Measurements from ENCODE around the gene YY1.

The YY1 gene

DNA sequence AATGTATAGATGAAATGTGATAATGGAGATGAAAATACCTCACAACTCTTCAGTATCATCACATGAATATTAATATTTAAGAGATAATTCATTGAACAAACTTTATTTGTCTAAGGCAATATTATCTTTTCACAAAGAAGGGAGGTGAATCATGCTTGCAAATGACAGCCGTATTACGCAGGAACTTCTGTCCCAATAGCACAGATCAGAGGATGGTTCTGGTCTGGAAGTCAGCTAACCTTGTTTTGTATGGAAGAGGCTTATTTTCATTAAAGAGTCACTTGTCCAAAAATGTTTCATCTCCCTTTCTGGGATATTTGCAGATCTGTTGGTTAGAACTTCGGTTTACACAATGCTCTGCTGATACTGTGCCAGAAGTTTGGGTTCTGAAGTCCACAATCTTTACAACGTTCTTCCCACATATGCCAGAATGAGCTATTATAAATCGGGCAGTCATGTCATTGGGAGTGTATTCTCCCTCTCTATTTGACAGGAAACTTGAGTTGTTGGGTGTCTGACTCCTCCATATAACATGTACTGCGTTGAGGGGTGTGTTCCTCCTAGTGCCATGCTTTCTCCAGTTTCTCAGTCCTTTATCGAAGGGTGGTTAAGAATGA is 29.8 kb downstream of the YY1 start:
- Histone ChIP-seq H3K4me2 (ENCODE audit: low read length, poor library complexity, severe bottlenecking) (no peak overlapping the region), H3K4me1 (ENCODE audit: control insufficient read depth, insufficient read depth, low read depth, low read length) (peaks cover 3% of the 10 kb centered on the region), H3K18ac (ENCODE audit: low read depth in 1 of 2, low read length in 2 of 2) (no peak overlapping the region), H3K4me3 (ENCODE audit: insufficient read depth in 1 of 2, low read depth in 1 of 2, low read length in 2 of 2) (no peak overlapping the region), H2BK120ac (ENCODE audit: low read depth, low read length) (no peak overlapping the region), H3K36me3 (ENCODE audit: control insufficient read depth in 1 of 2, insufficient read depth in 2 of 2, low read depth in 1 of 2, low read length in 2 of 2) (peaks cover 17 to 25% of the 10 kb centered on the region in 2 experiments), H3K79me1 (replicated peaks; ENCODE audit: low read length, poor library complexity, severe bottlenecking) (peaks cover 9% of the 10 kb centered on the region), H2AK5ac (ENCODE audit: low read length, severe bottlenecking) (no peak overlapping the region), H4K91ac (ENCODE audit: low read length) (no peak overlapping the region), H3K9me3 (ENCODE audit: control insufficient read depth, low read length) (no peaks in the 10 kb centered on the region), H4K8ac (ENCODE audit: low read length) (no peak overlapping the region), H2AFZ (ENCODE audit: low read depth, low read length) (no peak overlapping the region), H2BK15ac (ENCODE audit: low read depth, poor library complexity, severe bottlenecking) (no peak overlapping the region), H3K27me3 (ENCODE audit: control insufficient read depth in 1 of 2, insufficient read depth in 1 of 2, low read length in 2 of 2) (no peaks in the 10 kb centered on the region), H2BK12ac (ENCODE audit: low read length in 2 of 2) (no peak overlapping the region), H3K4ac (ENCODE audit: low read depth in 1 of 2, low read length in 2 of 2) (no peak overlapping the region), H3K14ac (ENCODE audit: low read length in 2 of 2) (no peak overlapping the region), H3K23ac (ENCODE audit: low read length in 2 of 2) (no peak overlapping the region), H2BK5ac (ENCODE audit: low read depth, low read length, poor library complexity, severe bottlenecking) (no peak overlapping the region), H3K27ac (ENCODE audit: low read length, poor library complexity, severe bottlenecking) (no peak overlapping the region), H3K9ac (ENCODE audit: low read length) (no peak overlapping the region)
- WGBS: 100% methylated on average over 7 of the region's 7 CpGs
- DNase-seq: no peak

DNA sequence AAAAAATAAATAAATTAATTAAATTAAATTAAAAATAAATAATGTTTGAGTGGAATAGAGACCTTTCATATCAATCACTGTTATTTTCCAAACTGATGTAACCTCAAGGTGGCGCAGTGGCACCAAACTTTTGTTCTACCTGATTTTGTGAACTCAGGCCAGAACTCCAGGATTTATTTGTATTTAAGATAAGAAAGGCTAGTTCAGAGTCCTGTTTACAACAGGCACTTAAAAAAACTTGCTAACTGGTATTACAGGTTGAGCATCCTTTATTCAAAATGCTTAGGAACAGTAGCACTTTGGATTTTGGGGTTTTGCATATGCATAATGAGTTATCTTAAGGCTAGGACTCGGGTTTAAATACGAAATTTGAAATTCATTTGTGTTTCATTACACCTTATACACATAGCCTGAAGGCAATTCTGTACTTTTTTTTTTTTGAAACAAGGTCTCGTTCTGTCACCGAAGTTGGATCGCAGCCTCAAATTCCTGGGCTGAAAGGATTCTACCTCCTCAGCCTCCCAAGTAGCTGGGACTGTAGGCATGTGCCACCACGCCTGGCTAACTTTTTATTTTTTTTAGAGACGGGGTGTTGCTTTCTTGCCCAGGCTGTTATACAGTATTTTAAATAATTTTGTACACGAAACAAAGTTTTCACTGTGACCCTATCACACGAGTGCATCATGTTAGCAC is 32.4 kb downstream of the YY1 start:
- Histone ChIP-seq H2AFZ (ENCODE audit: low read depth, low read length) (no peak overlapping the region), H4K8ac (ENCODE audit: low read length) (no peak overlapping the region)

DNA sequence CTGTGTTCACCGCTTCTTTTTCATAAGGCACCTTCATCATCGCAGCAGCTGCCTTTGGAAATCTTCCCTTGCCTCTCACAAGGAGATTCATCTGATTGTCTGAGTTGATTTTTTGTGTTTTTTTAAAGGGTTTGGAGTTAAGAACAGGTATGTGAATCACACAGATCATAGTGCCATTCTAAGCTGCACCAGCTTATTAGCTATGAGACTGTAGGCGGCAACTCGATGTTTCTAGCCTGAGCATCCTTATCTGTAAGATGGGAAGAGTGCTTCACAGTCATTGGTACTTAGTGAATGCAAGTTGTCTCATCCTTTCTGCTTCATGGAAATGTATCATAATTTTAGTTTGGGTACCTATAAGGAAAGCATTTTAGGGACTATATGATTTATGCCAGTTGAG is 35.3 kb downstream of the YY1 start:
- no peak overlapping the region for H3K14ac ChIP-seq (ENCODE audit: low read length in 2 of 2)

More for the DNA sequence above, 32.4 kb downstream of the YY1 start:
- no peak overlapping the region for H2BK120ac ChIP-seq (ENCODE audit: low read depth, low read length)
- H3K27ac ChIP-seq (ENCODE audit: low read length, poor library complexity, severe bottlenecking): no peak overlapping the region
- no peak overlapping the region for H2BK5ac ChIP-seq (ENCODE audit: low read depth, low read length, poor library complexity, severe bottlenecking)
- WGBS: 94% methylated on average over 9 of the region's 10 CpGs
- H3K23ac ChIP-seq (ENCODE audit: low read length in 2 of 2): no peak overlapping the region
- H3K9me3 ChIP-seq (ENCODE audit: control insufficient read depth, low read length): no peaks in the 10 kb centered on the region
- no peak overlapping the region for H3K9ac ChIP-seq (ENCODE audit: low read length)
- H3K4ac ChIP-seq (ENCODE audit: low read depth in 1 of 2, low read length in 2 of 2): no peak overlapping the region
- H3K79me1 ChIP-seq (replicated peaks; ENCODE audit: low read length, poor library complexity, severe bottlenecking): peaks cover 11% of the 10 kb centered on the region
- no peaks in the 10 kb centered on the region for H3K27me3 ChIP-seq (ENCODE audit: control insufficient read depth in 1 of 2, insufficient read depth in 1 of 2, low read length in 2 of 2)
- H3K14ac ChIP-seq (ENCODE audit: low read length in 2 of 2): no peak overlapping the region
- H3K4me2 ChIP-seq (ENCODE audit: low read length, poor library complexity, severe bottlenecking): no peak overlapping the region
- no peak overlapping the region for H2BK12ac ChIP-seq (ENCODE audit: low read length in 2 of 2)
- H3K18ac ChIP-seq (ENCODE audit: low read depth in 1 of 2, low read length in 2 of 2): no peak overlapping the region
- peaks cover 3% of the 10 kb centered on the region for H3K4me1 ChIP-seq (ENCODE audit: control insufficient read depth, insufficient read depth, low read depth, low read length)
- H2AK5ac ChIP-seq (ENCODE audit: low read length, severe bottlenecking): no peak overlapping the region
- peaks cover 4 to 34% of the 10 kb centered on the region in 2 experiments for H3K36me3 ChIP-seq (ENCODE audit: control insufficient read depth in 1 of 2, insufficient read depth in 2 of 2, low read depth in 1 of 2, low read length in 2 of 2)
- no peak overlapping the region for H2BK15ac ChIP-seq (ENCODE audit: low read depth, poor library complexity, severe bottlenecking)
- H3K4me3 ChIP-seq (ENCODE audit: insufficient read depth in 1 of 2, low read depth in 1 of 2, low read length in 2 of 2): no peak overlapping the region
- H4K91ac ChIP-seq (ENCODE audit: low read length): no peak overlapping the region
- DNase-seq: peak; percentile 21

GRCh38 chr14:100275214-100275613 is 36.3 kb downstream of the YY1 start:
- Histone ChIP-seq H3K27me3 (ENCODE audit: control insufficient read depth in 1 of 2, insufficient read depth in 1 of 2, low read length in 2 of 2) (no peaks in the 10 kb centered on the region), H3K14ac (ENCODE audit: low read length in 2 of 2) (no peak overlapping the region), H3K9ac (ENCODE audit: low read length) (no peak overlapping the region), H4K91ac (ENCODE audit: low read length) (no peak overlapping the region), H2BK12ac (ENCODE audit: low read length in 2 of 2) (no peak overlapping the region), H2AK5ac (ENCODE audit: low read length, severe bottlenecking) (no peak overlapping the region), H3K36me3 (ENCODE audit: control insufficient read depth in 1 of 2, insufficient read depth in 2 of 2, low read depth in 1 of 2, low read length in 2 of 2) (peaks cover 10 to 33% of the 10 kb centered on the region in 2 experiments), H3K27ac (ENCODE audit: low read length, poor library complexity, severe bottlenecking) (no peak overlapping the region), H3K18ac (ENCODE audit: low read depth in 1 of 2, low read length in 2 of 2) (no peak overlapping the region), H2AFZ (ENCODE audit: low read depth, low read length) (no peak overlapping the region), H4K8ac (ENCODE audit: low read length) (no peak overlapping the region), H2BK15ac (ENCODE audit: low read depth, poor library complexity, severe bottlenecking) (no peak overlapping the region), H3K23ac (ENCODE audit: low read length in 2 of 2) (no peak overlapping the region), H3K4me3 (ENCODE audit: insufficient read depth in 1 of 2, low read depth in 1 of 2, low read length in 2 of 2) (no peak overlapping the region), H3K9me3 (ENCODE audit: control insufficient read depth, low read length) (no peaks in the 10 kb centered on the region), H2BK120ac (ENCODE audit: low read depth, low read length) (no peak overlapping the region), H3K4me2 (ENCODE audit: low read length, poor library complexity, severe bottlenecking) (no peak overlapping the region), H2BK5ac (ENCODE audit: low read depth, low read length, poor library complexity, severe bottlenecking) (no peak overlapping the region), H3K79me1 (replicated peaks; ENCODE audit: low read length, poor library complexity, severe bottlenecking) (peaks cover 19% of the 10 kb centered on the region), H3K4me1 (ENCODE audit: control insufficient read depth, insufficient read depth, low read depth, low read length) (peaks cover 6% of the 10 kb centered on the region), H3K4ac (ENCODE audit: low read depth in 1 of 2, low read length in 2 of 2) (no peak overlapping the region)
- WGBS: 57% methylated on average over 6 of the region's 7 CpGs
- peak; percentile 39 for DNase-seq

More for the DNA sequence above, 35.3 kb downstream of the YY1 start:
- no peak overlapping the region for H2BK5ac ChIP-seq (ENCODE audit: low read depth, low read length, poor library complexity, severe bottlenecking)
- H3K27me3 ChIP-seq (ENCODE audit: control insufficient read depth in 1 of 2, insufficient read depth in 1 of 2, low read length in 2 of 2): no peaks in the 10 kb centered on the region
- H3K9me3 ChIP-seq (ENCODE audit: control insufficient read depth, low read length): no peaks in the 10 kb centered on the region
- no peak overlapping the region for H3K4me3 ChIP-seq (ENCODE audit: insufficient read depth in 1 of 2, low read depth in 1 of 2, low read length in 2 of 2)
- H2AFZ ChIP-seq (ENCODE audit: low read depth, low read length): no peak overlapping the region
- no peak for DNase-seq
- peaks cover 3% of the 10 kb centered on the region for H3K4me1 ChIP-seq (ENCODE audit: control insufficient read depth, insufficient read depth, low read depth, low read length)
- H3K27ac ChIP-seq (ENCODE audit: low read length, poor library complexity, severe bottlenecking): no peak overlapping the region
- no peak overlapping the region for H2BK120ac ChIP-seq (ENCODE audit: low read depth, low read length)
- H2BK12ac ChIP-seq (ENCODE audit: low read length in 2 of 2): no peak overlapping the region
- 100% methylated on average over 4 of the region's 4 CpGs for WGBS
- H3K23ac ChIP-seq (ENCODE audit: low read length in 2 of 2): no peak overlapping the region
- no peak overlapping the region for H3K4me2 ChIP-seq (ENCODE audit: low read length, poor library complexity, severe bottlenecking)
- no peak overlapping the region for H2BK15ac ChIP-seq (ENCODE audit: low read depth, poor library complexity, severe bottlenecking)
- no peak overlapping the region for H2AK5ac ChIP-seq (ENCODE audit: low read length, severe bottlenecking)
- H3K4ac ChIP-seq (ENCODE audit: low read depth in 1 of 2, low read length in 2 of 2): no peak overlapping the region
- no peak overlapping the region for H4K91ac ChIP-seq (ENCODE audit: low read length)
- H3K79me1 ChIP-seq (replicated peaks; ENCODE audit: low read length, poor library complexity, severe bottlenecking): peaks cover 15% of the 10 kb centered on the region
- H3K18ac ChIP-seq (ENCODE audit: low read depth in 1 of 2, low read length in 2 of 2): no peak overlapping the region
- no peak overlapping the region for H4K8ac ChIP-seq (ENCODE audit: low read length)
- H3K36me3 ChIP-seq (ENCODE audit: control insufficient read depth in 1 of 2, insufficient read depth in 2 of 2, low read depth in 1 of 2, low read length in 2 of 2): peaks cover 6 to 34% of the 10 kb centered on the region in 2 experiments
- H3K9ac ChIP-seq (ENCODE audit: low read length): no peak overlapping the region

Measured in mesenchymal stem cell (in vitro differentiated cells and primary cell).